GM18519 (cell line): ENCODE results near the gene LGALS9C.
"Not testable (repeated sequence)": the region's sequence is repeated elsewhere in the genome, so short reads cannot be mapped to it uniquely, and the experiment has no call there.

Experiments used
- ATAC-seq: cut with Tn5 transposase; IDR thresholded peaks from one replicate; pipeline ENCODE4 v1.9.1; 2021; ENCODE audit warnings: mild to moderate bottlenecking, moderate library complexity; ENCODE audit not compliant: unreplicated experiment, low FRiP score

The LGALS9C gene

GRCh38 chr17:18476508-18477308 lies at the start of gene LGALS9C:
Gene LGALS9C (plus strand): TSS chr17:18476789. CDS start chr17:18476855, 66 bp downstream.
- peak; percentile 60 for ATAC-seq

GRCh38 chr17:18432206-18432605 lies 44.4 kb upstream of the LGALS9C start:
- ATAC-seq, result not testable (repeated sequence)

- ATAC-seq, result not testable (repeated sequence)
Observed at GRCh38 chr17:18439465-18439870, 37.1 kb upstream of the LGALS9C start.

- not testable (repeated sequence) for ATAC-seq
Observed at GRCh38 chr17:18442093-18442492, 34.5 kb upstream of the LGALS9C start.

GRCh38 chr17:18442532-18442931 lies 34.1 kb upstream of the LGALS9C start:
- not testable (repeated sequence) for ATAC-seq

- not testable (repeated sequence) for ATAC-seq
Observed at GRCh38 chr17:18447476-18448205, 28.9 kb upstream of the LGALS9C start.

- ATAC-seq, result not testable (repeated sequence)
Observed at GRCh38 chr17:18448311-18448710, 28.3 kb upstream of the LGALS9C start.

- not testable (repeated sequence) for ATAC-seq
Observed at GRCh38 chr17:18449833-18450232, 26.8 kb upstream of the LGALS9C start.

- not testable (repeated sequence) for ATAC-seq
Observed at GRCh38 chr17:18450998-18451397, 25.6 kb upstream of the LGALS9C start.

GRCh38 chr17:18451969-18452368 lies 24.6 kb upstream of the LGALS9C start:
- ATAC-seq, result not testable (repeated sequence)

GRCh38 chr17:18459035-18459434 lies 17.6 kb upstream of the LGALS9C start:
- ATAC-seq, result not testable (repeated sequence)

GRCh38 chr17:18463831-18464502 lies 12.6 kb upstream of the LGALS9C start:
- not testable (repeated sequence) for ATAC-seq

GRCh38 chr17:18466250-18466983 lies 10.2 kb upstream of the LGALS9C start:
- not testable (repeated sequence) for ATAC-seq

- not testable (repeated sequence) for ATAC-seq
Observed at GRCh38 chr17:18467001-18467400, 9.6 kb upstream of the LGALS9C start.

- ATAC-seq, result not testable (repeated sequence)
Observed at GRCh38 chr17:18468472-18469171, 8.0 kb upstream of the LGALS9C start.

GRCh38 chr17:18469837-18470236 lies 6.8 kb upstream of the LGALS9C start:
- ATAC-seq, result not testable (repeated sequence)

GRCh38 chr17:18470345-18470930 lies 6.2 kb upstream of the LGALS9C start:
- not testable (repeated sequence) for ATAC-seq

- not testable (repeated sequence) for ATAC-seq
Observed at GRCh38 chr17:18473967-18474366, 2.6 kb upstream of the LGALS9C start.

- not testable (repeated sequence) for ATAC-seq
Observed at GRCh38 chr17:18474754-18475153, 1.8 kb upstream of the LGALS9C start.
